IMR-90 (cell line): ENCODE measurements around the gene EXOC4. TPM values are rescaled to one million over a fixed set of nuclear protein-coding genes. Genes with fewer than 3 reads are reported as not detected.

Experiments
- ATAC-seq: fragments of 200-7000 bp; cut with Tn5 transposase; 2 replicates; pipeline ENCODE4 v1.9.1; 2020; ENCODE audit warnings: low read depth, mild to moderate bottlenecking, moderate library complexity
- BruUV-seq: library from RNA; stranded (reverse); fragments of 400-500 nt; replicated peaks from 2 replicates; lab custom pipeline; 2021; lab: Mats Ljungman, UMichigan
- CTCF ChIA-PET: fragments of 300-600 bp; formaldehyde crosslinking; extraction: SDS; loops from one replicate; lab custom pipeline; 2021; ENCODE audit warnings: antibody characterized with exemption; lab: Yijun Ruan, JAX
- POLR2A ChIA-PET: fragments of 300-600 bp; sonication (Branson Sonifier 250); formaldehyde crosslinking; loops from one replicate; lab custom pipeline; 2022; ENCODE audit warnings: antibody characterized with exemption; ENCODE audit not compliant: unreplicated experiment; lab: Charles Lee
- DNase-seq: peaks from one replicate; pipeline ENCODE4 v3.0.0; 2013
- H2AFZ ChIP-seq: replicated peaks from 2 replicates; pipeline ENCODE3; 2013; ENCODE audit warnings: low read length, mild to moderate bottlenecking; ENCODE audit not compliant: poor library complexity
- H2AK5ac ChIP-seq: 2 replicates; pipeline ENCODE4 v1.6.1; 2013; ENCODE audit warnings: low read depth, low read length, inconsistent platforms
- H2AK9ac ChIP-seq: replicated peaks from 2 replicates; pipeline ENCODE3; 2013; ENCODE audit warnings: mild to moderate bottlenecking, low read depth, low read length, moderate library complexity; ENCODE audit not compliant: poor library complexity
- H2BK120ac ChIP-seq: 2 replicates; pipeline ENCODE4 v1.6.1; 2013; ENCODE audit warnings: low read depth, low read length, inconsistent platforms
- H2BK15ac ChIP-seq: 3 replicates; pipeline ENCODE4 v1.6.1; 2013; ENCODE audit warnings: low read depth, low read length, inconsistent platforms
- H2BK20ac ChIP-seq: 2 replicates; pipeline ENCODE4 v1.6.1; 2013; ENCODE audit warnings: low read depth, mild to moderate bottlenecking, inconsistent platforms, low read length, moderate library complexity
- H2BK5ac ChIP-seq: 2 replicates; pipeline ENCODE4 v1.6.1; 2013; ENCODE audit warnings: mild to moderate bottlenecking, low read depth, low read length, inconsistent platforms; ENCODE audit not compliant: poor library complexity, severe bottlenecking
- H3K14ac ChIP-seq: replicated peaks from 2 replicates; pipeline ENCODE4 v1.6.1; 2013; ENCODE audit warnings: low read depth, low read length, inconsistent platforms
- H3K18ac ChIP-seq: 2 replicates; pipeline ENCODE4 v1.6.1; 2013; ENCODE audit warnings: low read depth, low read length, control low read depth
- H3K23ac ChIP-seq: 2 replicates; pipeline ENCODE4 v1.6.1; 2013; ENCODE audit warnings: low read depth, low read length, inconsistent platforms
- H3K27ac ChIP-seq: 2 replicates; pipeline ENCODE4 v1.5.1; 2013; ENCODE audit warnings: mild to moderate bottlenecking, control low read depth, low read length; ENCODE audit not compliant: insufficient read depth
- H3K27me3 ChIP-seq: 2 replicates; pipeline ENCODE4 v1.6.1; 2013; ENCODE audit warnings: low read length; ENCODE audit not compliant: control insufficient read depth, insufficient read depth
- H3K36me3 ChIP-seq: 2 replicates; pipeline ENCODE4 v1.6.1; 2013; ENCODE audit warnings: low read length, mixed read lengths; ENCODE audit not compliant: control insufficient read depth, insufficient read depth
- H3K4ac ChIP-seq: 2 replicates; pipeline ENCODE4 v1.6.1; 2013; ENCODE audit warnings: low read depth, low read length, inconsistent platforms
- H3K4me1 ChIP-seq: 2 replicates; pipeline ENCODE4 v1.6.1; 2013; ENCODE audit warnings: low read length, mixed read lengths; ENCODE audit not compliant: control insufficient read depth, insufficient read depth
- H3K4me2 ChIP-seq: 2 replicates; pipeline ENCODE4 v1.6.1; 2013; ENCODE audit warnings: low read depth, mild to moderate bottlenecking, control low read depth, low read length, moderate library complexity
- H3K4me3 ChIP-seq: 2 replicates; pipeline ENCODE4 v1.5.1; 2013; ENCODE audit warnings: low read depth, mild to moderate bottlenecking, control low read depth, low read length, moderate library complexity; ENCODE audit not compliant: insufficient read depth
- H3K56ac ChIP-seq: 2 replicates; pipeline ENCODE4 v1.6.1; 2013; ENCODE audit warnings: low read length, inconsistent platforms; ENCODE audit not compliant: insufficient read depth; ENCODE audit errors: extremely low read depth
- H3K79me1 ChIP-seq, 2 experiments: 2 replicates each; pipeline ENCODE4 v1.6.1; 2013; ENCODE audit warnings: low read length in 2 of 2, inconsistent platforms in 1 of 2, low read depth in 1 of 2
- H3K9ac ChIP-seq: 2 replicates; pipeline ENCODE4 v1.6.1; 2013; ENCODE audit warnings: low read depth, low read length, control low read depth
- H3K9me1 ChIP-seq: 2 replicates; pipeline ENCODE4 v1.6.1; 2013; ENCODE audit warnings: low read length, inconsistent platforms; ENCODE audit not compliant: insufficient read depth
- H3K9me3 ChIP-seq: 2 replicates; pipeline ENCODE4 v1.6.1; 2013; ENCODE audit warnings: low read length; ENCODE audit not compliant: control insufficient read depth, insufficient read depth
- H4K20me1 ChIP-seq: 2 replicates; pipeline ENCODE4 v1.6.1; 2013; ENCODE audit warnings: low read length, inconsistent platforms; ENCODE audit not compliant: insufficient read depth
- H4K5ac ChIP-seq: 2 replicates; pipeline ENCODE4 v1.6.1; 2013; ENCODE audit warnings: mild to moderate bottlenecking, low read depth, low read length, control low read depth
- H4K8ac ChIP-seq, 2 experiments: 2 replicates each; pipeline ENCODE4 v1.6.1; 2013; ENCODE audit warnings: low read depth in 2 of 2, low read length in 2 of 2, control low read depth in 1 of 2, inconsistent platforms in 1 of 2
- H4K91ac ChIP-seq: 2 replicates; pipeline ENCODE4 v1.6.1; 2013; ENCODE audit warnings: low read depth, low read length, inconsistent platforms; ENCODE audit not compliant: insufficient read depth
- BHLHE40 ChIP-seq: fragments of 150-350 bp; IDR thresholded peaks from 2 replicates; pipeline ENCODE4 v1.6.1; 2016; ENCODE audit warnings: mild to moderate bottlenecking, low read depth, low read length
- CEBPB ChIP-seq: IDR thresholded peaks from 2 replicates; pipeline ENCODE4 v1.6.1; 2012; ENCODE audit warnings: low read depth, low read length, improper control_type of control experiment
- CHD1 ChIP-seq: IDR thresholded peaks from 2 replicates; pipeline ENCODE4 v1.6.1; 2012; ENCODE audit warnings: low read depth, low read length, improper control_type of control experiment
- FOS ChIP-seq: fragments of 150-350 bp; IDR thresholded peaks from 2 replicates; pipeline ENCODE4 v1.6.1; 2016; ENCODE audit warnings: low read depth, low read length
- MAFK ChIP-seq: IDR thresholded peaks from 2 replicates; pipeline ENCODE4 v1.6.1; 2012; ENCODE audit warnings: low read depth, low read length, improper control_type of control experiment
- MAZ ChIP-seq: IDR thresholded peaks from 2 replicates; pipeline ENCODE4 v1.6.1; 2012; ENCODE audit warnings: low read depth, mild to moderate bottlenecking, low read length, improper control_type of control experiment, moderate library complexity, borderline replicate concordance
- MXI1 ChIP-seq: IDR thresholded peaks from 2 replicates; pipeline ENCODE4 v1.6.1; 2012; ENCODE audit warnings: low read depth, mild to moderate bottlenecking, low read length, moderate library complexity, borderline replicate concordance
- POLR2A ChIP-seq: IDR thresholded peaks from 2 replicates; pipeline ENCODE4 v1.6.1; 2012; ENCODE audit warnings: mild to moderate bottlenecking, low read depth, low read length
- RAD21 ChIP-seq: IDR thresholded peaks from 2 replicates; pipeline ENCODE4 v1.6.1; 2012; ENCODE audit warnings: low read length, improper control_type of control experiment
- RCOR1 ChIP-seq: IDR thresholded peaks from 2 replicates; pipeline ENCODE4 v1.6.1; 2012; ENCODE audit warnings: mild to moderate bottlenecking, low read length, improper control_type of control experiment; ENCODE audit not compliant: insufficient replicate concordance
- RFX5 ChIP-seq: IDR thresholded peaks from 2 replicates; pipeline ENCODE4 v1.8.0; 2012; ENCODE audit warnings: low read depth, mild to moderate bottlenecking, low read length, moderate library complexity
- SMC3 ChIP-seq: fragments of 150-350 bp; IDR thresholded peaks from 2 replicates; pipeline ENCODE4 v1.6.1; 2016; ENCODE audit warnings: low read depth, mild to moderate bottlenecking, antibody characterized with exemption, low read length, moderate library complexity
- USF2 ChIP-seq: fragments of 150-350 bp; IDR thresholded peaks from 2 replicates; pipeline ENCODE4 v1.6.1; 2017; ENCODE audit warnings: mild to moderate bottlenecking, antibody characterized with exemption, low read length, low read depth
- WGBS, 2 experiments: methylation state at CpG; one replicate each; pipeline versions ENCODE4 v1.1.5 to v1.1.7; 2013; ENCODE audit warnings: missing lambda C conversion rate in 2 of 2; ENCODE audit not compliant: insufficient read length in 1 of 2; ENCODE audit errors: extremely low coverage in 2 of 2; 5-methylcytosine and 5-hydroxymethylcytosine counted together
- dilution Hi-C: fragments of 300-500 bp; cut with HindIII; formaldehyde crosslinking; loops from one replicate; pipeline ENCODE4 v1.14.3; 2018; ENCODE audit warnings: low sequenced_read_pairs; ENCODE audit not compliant: unreplicated experiment
- in situ Hi-C: fragments of 300-500 bp; cut with MboI; formaldehyde crosslinking; loops from 3 replicates; pipeline ENCODE4 v1.14.3; 2019; ENCODE audit warnings: low sequenced_read_pairs, inconsistent platforms, mixed read lengths
- intact Hi-C: fragments of 100-400 bp; cut with micrococcal nuclease; formaldehyde crosslinking; loops from 2 replicates; pipeline ENCODE4 v1.10.0; 2022
- polyA plus RNA-seq, 3 experiments: library from polyadenylated mRNA; depleted of rRNA; stranded (reverse); fragments of >200 nt; gene quantifications; 2 replicates each; pipeline ENCODE4 v1.2.3, GENCODE V29; 2012; ENCODE audit warnings: low replicate concordance in 1 of 3
- total RNA-seq: library from RNA; depleted of rRNA; stranded (reverse); fragments of >200 nt; gene quantifications from 2 replicates; pipeline ENCODE4 v1.2.3, GENCODE V29; 2012
- TF ChIP-seq, protein P1 (sequence below): fragments of 150-350 bp; IDR thresholded peaks from 2 replicates; pipeline ENCODE4 v1.6.1; 2016; ENCODE audit warnings: low read depth, mild to moderate bottlenecking, low read length, moderate library complexity, borderline replicate concordance

The EXOC4 gene
- total and polyA plus RNA-seq, 2 of the 4 experiments (the other 2 are of a cell fraction): 25.4 to 94.6 TPM

DNA sequence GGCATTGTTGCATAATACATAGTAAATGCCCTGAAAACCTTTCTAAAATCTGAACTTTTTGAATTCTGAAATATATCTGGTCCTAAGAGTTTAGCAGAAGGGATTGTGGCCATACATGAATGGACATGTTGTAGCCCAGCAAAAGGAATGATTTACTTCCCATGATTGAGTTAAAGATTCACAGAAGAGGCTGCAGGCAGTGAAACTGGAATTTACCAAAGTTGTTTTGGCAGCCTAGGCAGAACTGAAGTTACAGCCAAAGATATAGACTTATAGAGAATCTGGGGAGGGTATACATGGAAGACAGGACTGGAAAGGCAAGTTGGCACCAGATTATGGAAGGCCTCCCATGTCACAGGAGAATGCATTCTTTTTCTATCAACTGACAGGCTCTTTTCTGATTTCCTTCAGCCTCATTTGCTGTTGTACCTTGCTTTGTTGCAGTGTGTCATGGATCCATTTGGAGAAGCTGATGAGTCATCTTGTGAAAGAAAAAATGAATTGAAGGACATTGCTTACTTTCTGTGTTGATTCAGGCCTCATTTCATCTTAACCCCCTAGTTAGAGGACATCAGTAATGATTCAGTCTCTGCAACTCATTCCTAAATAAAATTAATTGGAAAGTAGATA is 518.1 kb downstream of the EXOC4 start (continued):
- TF ChIP-seq RAD21: no peak

DNA sequence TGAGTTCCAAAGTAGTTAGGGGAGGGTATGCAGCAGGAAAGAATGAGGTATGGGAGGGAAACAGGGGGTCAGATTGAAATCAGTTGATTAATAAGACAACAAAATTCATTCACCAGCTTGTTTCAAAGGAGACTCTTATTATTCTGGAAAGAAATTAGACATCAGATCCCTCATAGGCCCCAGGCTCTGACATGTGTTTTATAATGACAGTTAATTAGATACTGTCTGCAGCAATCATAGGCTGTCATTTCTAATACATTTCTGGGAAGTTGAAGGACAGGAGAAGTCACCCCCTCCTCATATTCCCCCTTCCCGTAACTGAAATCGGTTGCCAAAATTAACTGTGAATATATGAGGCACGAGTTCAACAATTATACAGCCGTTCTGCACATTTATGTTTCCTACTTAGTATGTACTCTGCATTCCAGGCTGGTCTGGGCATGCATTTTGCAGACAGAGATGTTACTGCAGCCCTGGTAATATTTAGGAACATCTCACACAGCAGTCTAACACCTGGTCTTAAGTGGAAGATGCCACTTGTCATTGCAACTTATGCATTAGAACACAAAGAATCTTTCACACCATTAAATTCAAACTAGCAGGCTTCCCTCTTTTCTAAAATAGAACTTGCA is 519.0 kb downstream of the EXOC4 start:
- Histone ChIP-seq H3K4me1 (no peaks in the 10 kb centered on the region), H3K4ac (no peak overlapping the region), H3K9me3 (no peaks in the 10 kb centered on the region), H3K27ac (no peak overlapping the region), H3K4me2 (no peak overlapping the region), H3K36me3 (no peaks in the 10 kb centered on the region), H4K20me1 (no peaks in the 10 kb centered on the region), H3K79me1 (no peaks in the 10 kb centered on the region), H2BK15ac (no peak overlapping the region), H3K4me3 (no peak overlapping the region), H4K91ac (no peak overlapping the region), H3K14ac (no peak overlapping the region), H3K9ac (no peak overlapping the region), H3K18ac (no peak overlapping the region), H3K56ac (no peak overlapping the region), H2BK5ac (no peak overlapping the region), H2BK20ac (no peak overlapping the region), H4K5ac (no peak overlapping the region), H2AFZ (no peak overlapping the region), H3K23ac (no peak overlapping the region), H3K27me3 (no peaks in the 10 kb centered on the region), H4K8ac (no peak overlapping the region), H2AK9ac (no peak overlapping the region), H2AK5ac (no peak overlapping the region), H3K9me1 (0 out of 2 replicates have a peak, but pooled peaks cover 4% of the 10 kb centered on the region), H2BK120ac (no peak overlapping the region)
- ATAC-seq (no peak), DNase-seq (no peak)
- intact Hi-C loops (no loop called here), in situ Hi-C loops (no loop called here), dilution Hi-C loops (no loop called here)
- ChIA-PET CTCF (no interaction called here), POLR2A (no interaction called here)
- no CpG with 5 or more reads among the region's 4 CpGs for WGBS, 2 experiments
- no TSS peak for BruUV-seq
- TF ChIP-seq FOS (no peak), MAFK (no peak), RFX5 (no peak), BHLHE40 (no peak), SMC3 (no peak), RAD21 (no peak), POLR2A (no peak), USF2 (no peak), MAZ (no peak), CHD1 (no peak), CEBPB (no peak), RCOR1 (no peak), MXI1 (no peak)
- TF ChIP-seq, protein P1, sequence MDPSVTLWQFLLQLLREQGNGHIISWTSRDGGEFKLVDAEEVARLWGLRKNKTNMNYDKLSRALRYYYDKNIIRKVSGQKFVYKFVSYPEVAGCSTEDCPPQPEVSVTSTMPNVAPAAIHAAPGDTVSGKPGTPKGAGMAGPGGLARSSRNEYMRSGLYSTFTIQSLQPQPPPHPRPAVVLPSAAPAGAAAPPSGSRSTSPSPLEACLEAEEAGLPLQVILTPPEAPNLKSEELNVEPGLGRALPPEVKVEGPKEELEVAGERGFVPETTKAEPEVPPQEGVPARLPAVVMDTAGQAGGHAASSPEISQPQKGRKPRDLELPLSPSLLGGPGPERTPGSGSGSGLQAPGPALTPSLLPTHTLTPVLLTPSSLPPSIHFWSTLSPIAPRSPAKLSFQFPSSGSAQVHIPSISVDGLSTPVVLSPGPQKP: no peak
